ACC112 (cell line): ENCODE results near the gene PTPRU.

ENCODE experiments used
- H2AFZ ChIP-seq: fragments of 200-600 bp; sonication (generic); one replicate; pipeline ENCODE4 v1.6.0; 2017; ENCODE audit warnings: antibody characterized with exemption, low read length; ENCODE audit not compliant: unreplicated experiment
- H3K27ac ChIP-seq: fragments of 200-600 bp; sonication (generic); 2 replicates; pipeline ENCODE4 v1.5.1; 2014; ENCODE audit warnings: low read depth, mild to moderate bottlenecking, antibody characterized with exemption, low read length, moderate library complexity
- H3K27me3 ChIP-seq: fragments of 200-600 bp; sonication (generic); 2 replicates; pipeline ENCODE4 v1.6.1; 2014; ENCODE audit warnings: mild to moderate bottlenecking, antibody characterized with exemption, low read length, moderate library complexity, mixed read lengths; ENCODE audit not compliant: insufficient read depth
- H3K36me3 ChIP-seq: fragments of 200-600 bp; sonication (generic); 2 replicates; pipeline ENCODE4 v1.6.1; 2016; ENCODE audit warnings: mild to moderate bottlenecking, antibody characterized with exemption, low read length, moderate library complexity, mixed read lengths; ENCODE audit not compliant: insufficient read depth
- H3K4me1 ChIP-seq: fragments of 200-600 bp; sonication (generic); one replicate; pipeline ENCODE4 v1.6.1; 2016; ENCODE audit warnings: low read length, mixed read lengths; ENCODE audit not compliant: insufficient read depth, unreplicated experiment, control insufficient read depth
- H3K4me3 ChIP-seq: fragments of 200-600 bp; sonication (generic); 2 replicates; pipeline ENCODE4 v1.5.1; 2014; ENCODE audit warnings: mild to moderate bottlenecking, low read depth, low read length
- H3K79me2 ChIP-seq: fragments of 200-600 bp; sonication (generic); one replicate; pipeline ENCODE4 v1.6.0; 2016; ENCODE audit warnings: low read length; ENCODE audit not compliant: control insufficient read depth, unreplicated experiment, insufficient read depth

Gene PTPRU

GRCh38 chr1:29326123-29326522 is 89.8 kb downstream of the PTPRU start:
- Histone ChIP-seq H3K4me3 (no peak overlapping the region), H3K36me3 (no peaks in the 10 kb centered on the region), H2AFZ (no peak overlapping the region), H3K27me3 (0 out of 2 replicates have a peak, but pooled peaks cover under 1% of the 10 kb centered on the region), H3K79me2 (no peaks in the 10 kb centered on the region), H3K4me1 (no peaks in the 10 kb centered on the region), H3K27ac (no peak overlapping the region)

- no peak overlapping the region for H3K4me3 ChIP-seq
- peaks cover 10% of the 10 kb centered on the region; the same call in 1 of the 2 replicates for H3K27me3 ChIP-seq
- H3K79me2 ChIP-seq = no peaks in the 10 kb centered on the region
- no peaks in the 10 kb centered on the region for H3K4me1 ChIP-seq
- H2AFZ ChIP-seq = no peak overlapping the region
- H3K36me3 ChIP-seq = no peaks in the 10 kb centered on the region
- no peak overlapping the region for H3K27ac ChIP-seq
Observed at GRCh38 chr1:29327223-29327935, 91.1 kb downstream of the PTPRU start.

- Histone ChIP-seq H3K4me3 (no peak overlapping the region), H2AFZ (no peak overlapping the region), H3K4me1 (no peaks in the 10 kb centered on the region), H3K36me3 (no peaks in the 10 kb centered on the region), H3K27me3 (peaks cover 28% of the 10 kb centered on the region), H3K79me2 (no peaks in the 10 kb centered on the region), H3K27ac (no peak overlapping the region)
Observed at GRCh38 chr1:29329022-29329775, 92.9 kb downstream of the PTPRU start.

GRCh38 chr1:29330089-29330488 is 93.8 kb downstream of the PTPRU start:
- Histone ChIP-seq H3K4me3 (no peak overlapping the region), H3K27ac (no peak overlapping the region), H3K4me1 (no peaks in the 10 kb centered on the region), H3K27me3 (peaks cover 36% of the 10 kb centered on the region), H3K79me2 (no peaks in the 10 kb centered on the region), H3K36me3 (no peaks in the 10 kb centered on the region), H2AFZ (no peak overlapping the region)

GRCh38 chr1:29330856-29331255 is 94.5 kb downstream of the PTPRU start:
- no peaks in the 10 kb centered on the region for H3K4me1 ChIP-seq
- no peak overlapping the region for H2AFZ ChIP-seq
- H3K27me3 ChIP-seq = peaks cover 44% of the 10 kb centered on the region
- no peaks in the 10 kb centered on the region for H3K36me3 ChIP-seq
- no peaks in the 10 kb centered on the region for H3K79me2 ChIP-seq
- no peak overlapping the region for H3K27ac ChIP-seq
- H3K4me3 ChIP-seq = no peak overlapping the region

- Histone ChIP-seq H3K79me2 (no peaks in the 10 kb centered on the region), H3K4me3 (no peak overlapping the region), H3K27ac (no peak overlapping the region), H2AFZ (no peak overlapping the region), H3K27me3 (peaks cover 49% of the 10 kb centered on the region), H3K36me3 (no peaks in the 10 kb centered on the region), H3K4me1 (no peaks in the 10 kb centered on the region)
Observed at GRCh38 chr1:29331309-29331708, 95.0 kb downstream of the PTPRU start.

GRCh38 chr1:29331729-29332128 is 95.4 kb downstream of the PTPRU start:
- Histone ChIP-seq H3K27me3 (peaks cover 53% of the 10 kb centered on the region), H3K27ac (no peak overlapping the region), H3K36me3 (no peaks in the 10 kb centered on the region), H3K4me1 (no peaks in the 10 kb centered on the region), H2AFZ (no peak overlapping the region), H3K4me3 (no peak overlapping the region), H3K79me2 (no peaks in the 10 kb centered on the region)

GRCh38 chr1:29332204-29332603 is 95.9 kb downstream of the PTPRU start:
- Histone ChIP-seq H3K36me3 (no peaks in the 10 kb centered on the region), H3K4me3 (no peak overlapping the region), H3K79me2 (no peaks in the 10 kb centered on the region), H3K27me3 (peaks cover 58% of the 10 kb centered on the region), H2AFZ (no peak overlapping the region), H3K4me1 (no peaks in the 10 kb centered on the region), H3K27ac (no peak overlapping the region)

GRCh38 chr1:29333008-29333407 is 96.7 kb downstream of the PTPRU start:
- H2AFZ ChIP-seq = no peak overlapping the region
- no peaks in the 10 kb centered on the region for H3K36me3 ChIP-seq
- no peaks in the 10 kb centered on the region for H3K4me1 ChIP-seq
- no peak overlapping the region for H3K4me3 ChIP-seq
- no peaks in the 10 kb centered on the region for H3K79me2 ChIP-seq
- H3K27ac ChIP-seq = no peak overlapping the region
- H3K27me3 ChIP-seq = peaks cover 66% of the 10 kb centered on the region

- Histone ChIP-seq H3K36me3 (no peaks in the 10 kb centered on the region), H2AFZ (no peak overlapping the region), H3K27me3 (peaks cover 75% of the 10 kb centered on the region), H3K4me1 (no peaks in the 10 kb centered on the region), H3K79me2 (no peaks in the 10 kb centered on the region), H3K4me3 (no peak overlapping the region), H3K27ac (no peak overlapping the region)
Observed at GRCh38 chr1:29335573-29335972, 99.3 kb downstream of the PTPRU start.
